Cerebellar cortex (tissue), 1 donor: Measurements from ENCODE around the gene KLRD1.
"Not testable (repeated sequence)": the region's sequence is repeated elsewhere in the genome, so short reads cannot be mapped to it uniquely, and the experiment has no call there.

Experiments used
- DNase-seq: peaks from one replicate; pipeline ENCODE4 v3.0.0-alpha.2; 2015; ENCODE audit warnings: low spot score

KLRD1 gene

GRCh38 chr12:10368206-10369171, 60.8 kb downstream of the KLRD1 start:
- DNase-seq = no peak

GRCh38 chr12:10369557-10370415, 62.1 kb downstream of the KLRD1 start:
- no peak for DNase-seq

GRCh38 chr12:10371893-10372535, 64.3 kb downstream of the KLRD1 start:
- not testable (repeated sequence) for DNase-seq

GRCh38 chr12:10372559-10372958, 64.9 kb downstream of the KLRD1 start:
- no peak for DNase-seq

- no peak for DNase-seq
Observed at GRCh38 chr12:10374624-10375018, 67.0 kb downstream of the KLRD1 start.

GRCh38 chr12:10378737-10379136, 71.1 kb downstream of the KLRD1 start:
- not testable (repeated sequence) for DNase-seq
